Panc1 (cell line): ENCODE data around the gene ADCY3.

Experiments used
- TF ChIP-seq, protein P1 (sequence below): fragments of 450-650 bp; IDR thresholded peaks from 2 replicates; pipeline ENCODE4 v1.5.1; 2017; ENCODE audit warnings: mild to moderate bottlenecking
- TF ChIP-seq, protein P2 (sequence below), 2 experiments: IDR thresholded peaks; 2 replicates each; pipeline ENCODE4 v1.6.1; 2011 to 2012; ENCODE audit warnings: low read depth in 2 of 2, control low read depth in 1 of 2, low read length in 1 of 2, mild to moderate bottlenecking in 1 of 2, moderate library complexity in 1 of 2; ENCODE audit not compliant: insufficient read depth in 1 of 2

DNA sequence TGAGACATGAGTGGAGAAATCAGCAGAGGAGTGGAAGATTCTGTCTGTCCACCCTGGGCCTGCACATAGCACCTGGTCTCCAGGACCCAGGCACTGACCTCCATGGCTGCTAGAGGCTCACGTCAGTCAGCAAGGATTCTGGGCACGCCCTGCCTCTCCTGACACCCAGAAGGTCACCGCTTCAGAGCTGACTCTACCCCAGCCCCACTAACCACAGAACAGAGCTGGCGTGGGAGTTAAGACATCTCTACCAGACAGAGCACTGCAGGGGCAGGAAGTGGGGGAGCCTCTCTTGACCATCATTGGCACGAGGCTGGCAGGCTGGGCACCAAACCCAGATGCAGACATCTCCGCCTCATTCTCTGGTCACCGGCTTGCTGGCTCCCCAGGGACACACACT lies 3.0 kb downstream of the ADCY3 start:
- TF ChIP-seq, protein P1, sequence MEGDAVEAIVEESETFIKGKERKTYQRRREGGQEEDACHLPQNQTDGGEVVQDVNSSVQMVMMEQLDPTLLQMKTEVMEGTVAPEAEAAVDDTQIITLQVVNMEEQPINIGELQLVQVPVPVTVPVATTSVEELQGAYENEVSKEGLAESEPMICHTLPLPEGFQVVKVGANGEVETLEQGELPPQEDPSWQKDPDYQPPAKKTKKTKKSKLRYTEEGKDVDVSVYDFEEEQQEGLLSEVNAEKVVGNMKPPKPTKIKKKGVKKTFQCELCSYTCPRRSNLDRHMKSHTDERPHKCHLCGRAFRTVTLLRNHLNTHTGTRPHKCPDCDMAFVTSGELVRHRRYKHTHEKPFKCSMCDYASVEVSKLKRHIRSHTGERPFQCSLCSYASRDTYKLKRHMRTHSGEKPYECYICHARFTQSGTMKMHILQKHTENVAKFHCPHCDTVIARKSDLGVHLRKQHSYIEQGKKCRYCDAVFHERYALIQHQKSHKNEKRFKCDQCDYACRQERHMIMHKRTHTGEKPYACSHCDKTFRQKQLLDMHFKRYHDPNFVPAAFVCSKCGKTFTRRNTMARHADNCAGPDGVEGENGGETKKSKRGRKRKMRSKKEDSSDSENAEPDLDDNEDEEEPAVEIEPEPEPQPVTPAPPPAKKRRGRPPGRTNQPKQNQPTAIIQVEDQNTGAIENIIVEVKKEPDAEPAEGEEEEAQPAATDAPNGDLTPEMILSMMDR = no peak
- TF ChIP-seq, protein P2, sequence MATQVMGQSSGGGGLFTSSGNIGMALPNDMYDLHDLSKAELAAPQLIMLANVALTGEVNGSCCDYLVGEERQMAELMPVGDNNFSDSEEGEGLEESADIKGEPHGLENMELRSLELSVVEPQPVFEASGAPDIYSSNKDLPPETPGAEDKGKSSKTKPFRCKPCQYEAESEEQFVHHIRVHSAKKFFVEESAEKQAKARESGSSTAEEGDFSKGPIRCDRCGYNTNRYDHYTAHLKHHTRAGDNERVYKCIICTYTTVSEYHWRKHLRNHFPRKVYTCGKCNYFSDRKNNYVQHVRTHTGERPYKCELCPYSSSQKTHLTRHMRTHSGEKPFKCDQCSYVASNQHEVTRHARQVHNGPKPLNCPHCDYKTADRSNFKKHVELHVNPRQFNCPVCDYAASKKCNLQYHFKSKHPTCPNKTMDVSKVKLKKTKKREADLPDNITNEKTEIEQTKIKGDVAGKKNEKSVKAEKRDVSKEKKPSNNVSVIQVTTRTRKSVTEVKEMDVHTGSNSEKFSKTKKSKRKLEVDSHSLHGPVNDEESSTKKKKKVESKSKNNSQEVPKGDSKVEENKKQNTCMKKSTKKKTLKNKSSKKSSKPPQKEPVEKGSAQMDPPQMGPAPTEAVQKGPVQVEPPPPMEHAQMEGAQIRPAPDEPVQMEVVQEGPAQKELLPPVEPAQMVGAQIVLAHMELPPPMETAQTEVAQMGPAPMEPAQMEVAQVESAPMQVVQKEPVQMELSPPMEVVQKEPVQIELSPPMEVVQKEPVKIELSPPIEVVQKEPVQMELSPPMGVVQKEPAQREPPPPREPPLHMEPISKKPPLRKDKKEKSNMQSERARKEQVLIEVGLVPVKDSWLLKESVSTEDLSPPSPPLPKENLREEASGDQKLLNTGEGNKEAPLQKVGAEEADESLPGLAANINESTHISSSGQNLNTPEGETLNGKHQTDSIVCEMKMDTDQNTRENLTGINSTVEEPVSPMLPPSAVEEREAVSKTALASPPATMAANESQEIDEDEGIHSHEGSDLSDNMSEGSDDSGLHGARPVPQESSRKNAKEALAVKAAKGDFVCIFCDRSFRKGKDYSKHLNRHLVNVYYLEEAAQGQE (IDR thresholded peaks at IDR 0.05; ENCODE audit: insufficient read depth in 1 of 2, low read depth in 2 of 2, low read length in 1 of 2) = no peak
